HG03342 (cell line): ENCODE results near the gene NIP7.
A peak's percentile ranks its signal among the peaks of the same experiment; 100 is the strongest.

ENCODE experiments used
- ATAC-seq: cut with Tn5 transposase; IDR thresholded peaks from one replicate; pipeline ENCODE4 v1.9.1; 2021; ENCODE audit warnings: mild to moderate bottlenecking, moderate library complexity; ENCODE audit not compliant: unreplicated experiment

Gene NIP7

DNA sequence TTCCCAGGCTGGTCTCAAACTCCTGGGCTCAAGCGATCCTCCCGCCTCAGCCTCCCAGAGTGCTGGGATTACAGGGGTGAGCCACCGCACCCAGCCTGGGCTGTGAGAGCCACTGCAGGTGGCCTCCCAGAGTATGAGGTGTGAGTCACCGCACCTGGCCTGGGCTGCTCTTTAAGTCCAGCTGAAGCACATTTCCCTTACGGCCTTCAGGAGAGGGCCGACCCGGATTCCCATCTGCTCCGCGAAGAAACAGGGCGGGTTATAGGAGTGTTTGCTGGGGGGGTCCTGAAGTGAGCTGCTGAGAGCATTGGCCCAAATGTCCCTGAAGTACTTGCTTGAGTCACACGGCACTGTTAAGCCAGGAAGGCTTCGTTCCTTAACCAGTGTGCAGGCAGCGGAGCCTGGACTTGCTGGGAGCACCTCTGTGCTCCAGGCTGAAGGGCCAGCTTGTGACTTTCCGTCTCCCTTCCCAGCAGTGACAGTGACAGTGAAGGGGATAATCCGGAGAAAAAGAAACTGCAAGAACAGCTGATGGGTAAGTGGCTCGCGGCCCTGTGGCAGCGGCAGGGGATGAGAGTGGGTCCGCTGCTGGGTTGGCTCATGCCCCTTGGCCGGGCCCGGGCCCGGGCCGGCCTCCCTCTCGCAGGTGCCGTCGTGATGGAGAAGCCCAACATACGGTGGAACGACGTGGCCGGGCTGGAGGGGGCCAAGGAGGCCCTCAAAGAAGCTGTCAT, 21.2 kb upstream of the NIP7 start:
- ATAC-seq = no peak

DNA sequence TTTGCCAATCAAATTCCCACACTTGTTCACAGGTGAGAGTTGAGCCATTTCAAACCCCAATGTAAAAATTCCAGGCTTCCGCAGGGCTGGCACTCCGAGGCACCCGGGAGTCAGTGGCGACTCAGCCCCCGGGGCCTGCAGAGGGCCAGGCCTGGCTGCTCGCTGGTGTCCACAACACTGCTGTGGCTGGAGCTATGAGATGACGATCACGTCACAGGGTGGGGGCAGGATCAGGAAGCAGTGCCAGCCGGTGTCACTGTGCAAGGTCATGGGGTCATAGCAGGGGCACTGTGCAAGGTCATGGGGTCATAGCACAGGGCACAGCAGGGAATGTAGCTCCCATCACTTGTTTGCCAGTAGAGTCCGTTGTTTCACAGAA, 20.7 kb upstream of the NIP7 start:
- ATAC-seq = no peak

GRCh38 chr16:69319381-69319780, 20.2 kb upstream of the NIP7 start:
- no peak for ATAC-seq

- ATAC-seq = no peak
Observed at GRCh38 chr16:69319826-69320739, 19.5 kb upstream of the NIP7 start.

DNA sequence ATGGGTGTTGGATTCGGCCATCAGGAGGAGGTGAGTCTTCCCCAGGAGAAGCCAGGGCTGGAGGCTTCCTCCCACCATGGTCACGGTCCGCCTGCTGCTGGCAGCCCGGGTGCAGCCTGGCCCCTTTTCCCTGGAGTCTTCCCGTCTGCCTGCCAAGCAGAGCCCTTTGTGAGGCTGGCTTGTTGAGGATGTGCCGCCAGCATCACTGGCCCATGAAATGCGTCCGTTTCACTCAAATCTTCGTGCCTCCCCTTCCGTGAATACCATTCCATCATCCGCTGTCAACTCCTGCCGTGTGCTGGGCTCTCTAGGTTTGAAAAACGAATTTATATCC, 18.9 kb upstream of the NIP7 start:
- ATAC-seq = no peak

DNA sequence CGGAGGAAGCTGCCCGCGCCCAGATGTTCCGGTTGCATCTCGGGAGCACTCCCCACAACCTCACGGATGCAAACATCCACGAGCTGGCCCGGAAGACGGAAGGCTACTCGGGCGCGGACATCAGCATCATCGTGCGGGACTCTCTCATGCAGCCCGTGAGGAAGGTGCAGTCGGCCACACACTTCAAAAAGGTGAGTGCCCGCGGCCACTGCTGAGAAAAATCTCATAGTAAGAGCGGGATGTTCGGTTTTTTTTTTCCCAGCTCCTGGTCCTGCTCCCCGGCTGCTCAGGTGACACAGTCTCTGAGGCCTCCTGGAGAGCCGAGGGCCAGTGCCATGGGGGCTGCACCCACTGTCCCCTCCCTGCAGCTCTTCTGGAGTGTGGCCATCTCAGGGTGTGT, 18.5 kb upstream of the NIP7 start:
- no peak for ATAC-seq

DNA sequence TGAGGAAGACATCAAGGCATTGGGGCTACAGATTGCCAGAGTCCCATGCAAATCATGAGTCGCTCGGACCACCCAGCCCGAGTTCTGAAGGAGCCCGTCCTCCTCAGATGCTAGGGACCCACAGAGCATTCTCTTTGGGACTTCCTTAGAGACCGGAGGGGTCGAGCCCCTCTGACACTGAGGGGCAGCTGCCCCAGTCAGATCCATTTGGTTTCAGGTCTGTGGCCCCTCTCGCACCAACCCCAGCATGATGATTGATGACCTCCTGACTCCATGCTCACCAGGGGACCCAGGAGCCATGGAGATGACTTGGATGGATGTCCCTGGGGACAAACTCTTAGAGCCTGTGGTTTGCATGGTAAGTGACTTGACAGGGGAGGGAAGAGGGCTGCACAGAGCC, 17.2 kb upstream of the NIP7 start:
- ATAC-seq = no peak

DNA sequence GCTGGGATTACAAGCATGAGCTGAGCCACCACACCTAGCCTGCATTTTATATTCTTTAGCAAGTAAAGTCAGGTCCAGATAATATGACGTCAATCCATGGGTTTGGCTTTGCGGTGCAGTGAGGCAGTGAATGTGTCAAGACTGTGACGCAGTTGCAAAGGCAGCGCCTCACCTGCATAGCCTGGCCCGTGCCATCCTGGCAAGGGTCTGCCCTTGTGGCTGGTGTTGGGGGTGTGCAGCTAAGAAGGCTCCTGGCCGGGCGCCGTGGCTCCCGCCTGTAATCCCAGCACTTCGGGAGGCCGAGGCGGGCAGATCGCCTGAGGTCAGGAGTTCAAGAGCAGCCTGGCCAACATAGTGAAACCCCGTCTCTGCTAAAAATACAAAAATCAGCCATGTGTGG, 16.2 kb upstream of the NIP7 start:
- no peak for ATAC-seq

GRCh38 chr16:69324013-69324531, 15.5 kb upstream of the NIP7 start:
- no peak for ATAC-seq

GRCh38 chr16:69324585-69325253, 14.9 kb upstream of the NIP7 start:
- ATAC-seq = no peak

GRCh38 chr16:69325784-69326171, 13.8 kb upstream of the NIP7 start:
- ATAC-seq = no peak

DNA sequence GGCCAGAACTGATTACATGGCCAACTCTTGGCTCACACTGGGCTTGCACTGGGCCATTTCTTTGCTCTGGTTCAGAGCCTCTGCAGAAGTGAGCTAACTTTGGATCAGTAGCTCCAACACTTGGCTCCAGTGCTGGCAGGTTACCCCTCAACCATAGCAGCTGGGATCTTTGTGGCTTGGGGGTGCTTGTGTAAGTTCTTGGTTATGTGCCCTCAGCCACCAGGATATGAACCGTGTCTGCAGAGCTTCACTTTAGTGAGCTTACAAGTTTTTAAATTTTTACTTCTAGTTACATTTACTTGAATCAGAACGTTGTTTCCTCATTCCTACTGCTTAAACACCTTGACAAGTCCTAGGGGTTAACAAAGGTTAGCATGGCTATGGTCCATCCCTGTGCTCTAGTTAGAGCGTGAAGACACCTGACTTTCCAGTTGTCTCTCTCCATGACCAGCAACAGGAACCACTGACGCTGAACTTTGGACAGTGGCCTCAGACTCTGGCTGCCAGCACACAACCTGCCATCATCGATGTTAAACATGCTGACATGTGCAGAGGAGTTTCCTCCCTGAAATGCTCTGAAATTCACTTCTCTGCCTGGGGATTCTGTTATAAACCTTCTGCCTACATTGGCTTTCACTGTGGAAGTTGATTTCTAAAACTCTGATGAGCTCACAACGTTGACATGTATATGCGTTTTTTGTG, 13.2 kb upstream of the NIP7 start:
- ATAC-seq = no peak

- no peak for ATAC-seq
Observed at GRCh38 chr16:69327585-69328310, 11.8 kb upstream of the NIP7 start.

DNA sequence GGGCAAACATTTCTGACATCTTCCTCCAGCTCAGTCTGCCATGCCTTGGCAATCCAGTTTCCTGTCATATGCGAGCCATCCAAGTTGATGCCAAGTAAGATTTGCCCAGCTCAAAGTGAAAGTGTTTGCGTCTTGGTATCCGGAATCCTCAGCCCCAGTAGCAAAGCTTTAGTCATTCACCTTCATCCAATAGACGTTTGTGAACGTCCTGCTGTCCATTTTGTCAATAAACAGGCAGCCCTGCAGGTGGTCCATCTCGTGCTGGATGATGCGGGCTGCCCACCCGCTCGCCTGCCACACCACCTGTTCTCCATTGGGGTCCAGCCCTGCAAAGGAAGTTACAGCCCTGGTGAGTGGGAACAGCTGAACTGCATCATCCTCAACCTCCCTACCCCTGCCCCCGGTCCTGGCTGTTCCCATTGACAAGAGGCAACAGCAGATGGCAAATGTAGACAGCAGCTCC, 10.7 kb upstream of the NIP7 start:
- ATAC-seq = no peak

- peak; percentile 34 for ATAC-seq
Observed at GRCh38 chr16:69329369-69330285, 9.9 kb upstream of the NIP7 start.

DNA sequence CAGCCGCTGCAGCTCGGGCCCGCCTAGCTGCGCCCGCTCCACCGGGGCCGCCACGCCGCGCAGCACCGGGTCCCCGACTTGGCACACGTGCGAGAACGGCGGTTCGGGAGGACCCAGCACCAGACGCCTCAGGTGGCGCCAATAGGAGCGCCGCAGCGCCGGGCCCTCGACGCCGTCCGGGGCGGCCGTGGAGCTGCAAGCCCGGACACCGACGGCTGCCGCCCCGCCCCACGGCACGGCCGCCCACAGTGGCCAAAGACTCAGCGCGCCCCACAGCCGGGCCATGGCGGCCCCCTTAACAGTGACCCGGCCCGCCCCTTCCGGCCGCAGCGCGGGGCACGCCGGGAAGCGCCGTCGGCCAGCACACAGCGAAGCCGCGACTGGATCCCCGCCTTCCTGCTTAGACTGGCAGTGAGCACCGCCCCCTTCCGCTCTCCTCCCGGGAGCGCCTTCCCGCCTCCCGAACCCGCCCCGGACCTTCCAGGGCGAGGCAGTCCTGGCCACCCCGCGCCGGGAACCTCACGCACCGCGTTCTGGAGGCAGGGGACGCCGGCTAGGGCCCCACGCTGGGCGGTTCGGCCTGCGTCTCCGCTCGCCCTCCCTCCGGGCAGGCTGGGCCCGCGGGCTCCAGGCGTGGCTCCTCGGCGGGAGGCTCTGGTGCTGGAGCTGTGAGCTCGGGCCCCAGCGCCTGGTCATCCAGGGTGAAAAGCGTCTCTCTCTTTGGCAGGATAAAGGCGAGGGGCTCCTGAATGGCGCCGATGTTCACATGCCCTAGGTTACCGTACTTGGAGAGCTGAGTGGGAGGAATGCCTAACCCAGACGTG, 9.1 kb upstream of the NIP7 start, which contains the start of gene PDF:
Gene PDF, minus strand, starts transcription at position 303 of the 824 bp plus-strand sequence. Its CDS starts 18 bp downstream, at position 285.
- ATAC-seq = peak; percentile 90

DNA sequence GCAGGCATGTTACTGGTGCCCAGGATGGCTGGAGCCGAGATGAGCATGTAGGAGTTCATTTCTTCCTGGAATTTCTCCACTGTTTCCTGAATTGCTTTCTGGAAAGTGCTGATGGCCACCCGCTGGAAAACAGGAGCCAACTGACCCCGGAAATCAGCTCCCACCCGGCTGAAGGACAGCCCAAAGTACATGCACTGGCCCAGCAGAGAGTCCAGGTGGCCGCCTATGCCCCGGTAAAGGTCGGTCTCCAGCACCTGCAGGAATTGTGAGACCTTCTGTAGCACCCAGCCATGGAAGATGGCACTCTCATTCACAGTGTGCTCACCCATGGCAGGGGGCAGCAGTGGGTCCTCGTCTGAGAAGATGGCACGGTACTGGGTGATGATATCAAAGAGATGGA, 4.9 kb upstream of the NIP7 start:
- no peak for ATAC-seq
